ENCODE data around the gene HELZ2. TPM values are rescaled to one million over a fixed set of nuclear protein-coding genes. Genes with fewer than 3 reads are reported as not detected.

HELZ2 gene
- total RNA-seq, 4 donors from 2014 or later: 24.3 to 45.5 (median 36.0) TPM

- Histone ChIP-seq H3K36me3 (no peaks in the 10 kb centered on the region), H3K9me3 (no peaks in the 10 kb centered on the region), H3K4me3 (replicated peaks in 1 of 3) (no peak overlapping the region), H3K27ac (no peak overlapping the region), H3K4me1 (peaks cover 3 to 18% of the 10 kb centered on the region in 2 donors), H3K27me3 (no peaks in the 10 kb centered on the region)
- intact Hi-C loops (cut with DNase I): loop anchor here (10.0 kb wide), 1 partner anchor 66 kb away; no protein-coding TSS in a partner anchor
- WGBS, 2 donors: 83 to 89% methylated on average over 23 to 25 of the region's 26 CpGs
- DNase-seq: no peak
- TF ChIP-seq CTCF (IDR thresholded peaks at IDR 0.05): no peak
- no peak for TF ChIP-seq POLR2A (IDR thresholded peaks at IDR 0.05)
Observed at GRCh38 chr20:63578224-63579016, 4.4 kb upstream of the HELZ2 start.

- WGBS, 2 donors: 46 to 62% methylated on average over 18 to 19 of the region's 19 CpGs
- Histone ChIP-seq H3K9me3 (no peaks in the 10 kb centered on the region), H3K36me3 (no peaks in the 10 kb centered on the region), H3K4me1 (peaks cover 10 to 28% of the 10 kb centered on the region in 2 donors), H3K4me3 (replicated peaks in 1 of 3) (no peak overlapping the region), H3K27ac (no peak overlapping the region), H3K27me3 (no peaks in the 10 kb centered on the region)
- intact Hi-C loops (cut with DNase I): loop anchor here (10.0 kb wide), 1 partner anchor 67 kb away; no protein-coding TSS in a partner anchor
- no peak for TF ChIP-seq POLR2A (IDR thresholded peaks at IDR 0.05)
- no peak for TF ChIP-seq CTCF (IDR thresholded peaks at IDR 0.05)
- DNase-seq: peak; percentile 85 to 90
Observed at GRCh38 chr20:63577317-63577894, 3.4 kb upstream of the HELZ2 start.

GRCh38 chr20:63576311-63576710 lies 2.3 kb upstream of the HELZ2 start:
- Histone ChIP-seq H3K27me3 (no peaks in the 10 kb centered on the region), H3K4me1 (peaks cover 10 to 30% of the 10 kb centered on the region in 2 donors), H3K9me3 (no peaks in the 10 kb centered on the region), H3K27ac (no peak overlapping the region), H3K4me3 (replicated peaks in 1 of 3) (no peak overlapping the region), H3K36me3 (no peaks in the 10 kb centered on the region)
- TF ChIP-seq POLR2A (IDR thresholded peaks at IDR 0.05): no peak
- TF ChIP-seq CTCF (IDR thresholded peaks at IDR 0.05): no peak
- intact Hi-C loops (cut with DNase I): loop anchor here (10.0 kb wide), 1 partner anchor 68 kb away; no protein-coding TSS in a partner anchor
- no peak for DNase-seq
- WGBS, 2 donors: 90% methylated on average over 7 of the region's 7 CpGs

GRCh38 chr20:63574829-63575743 lies 1.0 kb upstream of the HELZ2 start:
- peak overlapping the region in 2 of 3 donors; percentile 58 to 72 for H3K27ac ChIP-seq
- no peak for TF ChIP-seq CTCF (IDR thresholded peaks at IDR 0.05)
- no peak for TF ChIP-seq POLR2A (IDR thresholded peaks at IDR 0.05)
- DNase-seq: no peak

More at GRCh38 chr20:63574829-63575743, 1.0 kb upstream of the HELZ2 start:
- intact Hi-C loops (cut with DNase I): loop anchor here (10.0 kb wide), 1 partner anchor 70 kb away; no protein-coding TSS in a partner anchor
- WGBS, 2 donors: 75 to 77% methylated on average over 24 of the region's 28 CpGs
- no peaks in the 10 kb centered on the region for H3K36me3 ChIP-seq
- peaks cover 10 to 30% of the 10 kb centered on the region in 2 donors for H3K4me1 ChIP-seq
- H3K9me3 ChIP-seq: no peaks in the 10 kb centered on the region
- H3K4me3 ChIP-seq (replicated peaks in 1 of 3): no peak overlapping the region
- H3K27me3 ChIP-seq: no peaks in the 10 kb centered on the region
